Mucosa of stomach (tissue), 1 donor: ENCODE measurements around the gene ASH1L.
A peak's percentile ranks its signal among the peaks of the same experiment; 100 is the strongest.

Experiments used
- H3K27me3 ChIP-seq: one replicate; pipeline ENCODE4 v1.7.0; 2013; ENCODE audit warnings: mild to moderate bottlenecking, low read length; ENCODE audit not compliant: control insufficient read depth, insufficient read depth
- H3K36me3 ChIP-seq: one replicate; pipeline ENCODE4 v1.7.0; 2013; ENCODE audit warnings: low read length; ENCODE audit not compliant: control insufficient read depth, insufficient read depth
- H3K4me1 ChIP-seq: one replicate; pipeline ENCODE4 v1.7.0; 2013; ENCODE audit warnings: mild to moderate bottlenecking, low read length; ENCODE audit not compliant: control insufficient read depth, insufficient read depth
- H3K4me3 ChIP-seq: one replicate; pipeline ENCODE4 v1.7.0; 2013; ENCODE audit warnings: low read length
- H3K9ac ChIP-seq: one replicate; pipeline ENCODE4 v1.7.0; 2013; ENCODE audit warnings: mild to moderate bottlenecking, low read length, moderate library complexity
- H3K9me3 ChIP-seq: one replicate; pipeline ENCODE4 v1.7.0; 2013; ENCODE audit warnings: mild to moderate bottlenecking, low read length, moderate library complexity; ENCODE audit not compliant: control insufficient read depth
- donor health status: Pancreatic carcinoma.

Gene ASH1L

DNA sequence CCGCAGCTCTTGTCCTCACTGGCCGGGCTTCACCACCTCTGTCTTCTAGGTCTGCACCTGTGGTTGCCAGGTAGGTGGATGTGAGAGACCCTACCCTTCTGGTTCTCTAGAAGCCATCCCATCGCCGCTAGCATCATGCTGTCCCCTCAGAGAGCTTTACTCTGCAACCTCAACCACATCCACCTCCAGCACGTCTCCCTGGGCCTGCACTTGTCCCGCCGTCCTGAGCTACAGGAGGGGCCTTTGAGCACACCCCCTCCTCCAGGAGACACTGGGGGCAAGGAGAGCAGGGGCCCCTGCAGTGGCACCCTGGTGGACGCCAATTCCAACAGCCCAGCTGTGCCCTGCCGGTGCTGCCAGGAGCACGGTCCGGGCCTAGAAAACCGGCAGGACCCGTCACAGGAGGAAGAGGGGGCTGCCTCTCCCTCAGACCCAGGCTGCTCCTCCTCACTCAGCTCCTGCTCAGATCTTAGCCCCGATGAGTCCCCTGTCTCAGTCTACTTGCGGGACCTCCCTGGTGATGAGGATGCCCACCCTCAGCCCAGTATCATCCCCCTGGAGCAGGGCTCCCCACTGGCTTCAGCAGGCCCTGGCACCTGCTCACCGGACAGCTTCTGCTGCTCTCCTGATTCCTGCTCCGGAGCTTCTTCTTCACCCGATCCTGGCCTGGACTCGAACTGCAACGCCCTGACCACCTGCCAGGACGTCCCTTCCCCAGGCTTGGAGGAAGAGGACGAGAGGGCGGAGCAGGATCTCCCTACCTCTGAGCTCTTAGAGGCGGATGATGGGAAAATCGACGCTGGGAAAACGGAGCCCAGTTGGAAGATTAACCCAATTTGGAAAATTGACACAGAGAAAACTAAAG, 240.7 kb downstream of the ASH1L start:
- H3K36me3 ChIP-seq = peaks cover 6% of the 10 kb centered on the region
- no peak overlapping the region for H3K9ac ChIP-seq
- no peaks in the 10 kb centered on the region for H3K9me3 ChIP-seq
- no peak overlapping the region for H3K4me3 ChIP-seq
- no peaks in the 10 kb centered on the region for H3K27me3 ChIP-seq
- H3K4me1 ChIP-seq = peaks cover 29% of the 10 kb centered on the region

DNA sequence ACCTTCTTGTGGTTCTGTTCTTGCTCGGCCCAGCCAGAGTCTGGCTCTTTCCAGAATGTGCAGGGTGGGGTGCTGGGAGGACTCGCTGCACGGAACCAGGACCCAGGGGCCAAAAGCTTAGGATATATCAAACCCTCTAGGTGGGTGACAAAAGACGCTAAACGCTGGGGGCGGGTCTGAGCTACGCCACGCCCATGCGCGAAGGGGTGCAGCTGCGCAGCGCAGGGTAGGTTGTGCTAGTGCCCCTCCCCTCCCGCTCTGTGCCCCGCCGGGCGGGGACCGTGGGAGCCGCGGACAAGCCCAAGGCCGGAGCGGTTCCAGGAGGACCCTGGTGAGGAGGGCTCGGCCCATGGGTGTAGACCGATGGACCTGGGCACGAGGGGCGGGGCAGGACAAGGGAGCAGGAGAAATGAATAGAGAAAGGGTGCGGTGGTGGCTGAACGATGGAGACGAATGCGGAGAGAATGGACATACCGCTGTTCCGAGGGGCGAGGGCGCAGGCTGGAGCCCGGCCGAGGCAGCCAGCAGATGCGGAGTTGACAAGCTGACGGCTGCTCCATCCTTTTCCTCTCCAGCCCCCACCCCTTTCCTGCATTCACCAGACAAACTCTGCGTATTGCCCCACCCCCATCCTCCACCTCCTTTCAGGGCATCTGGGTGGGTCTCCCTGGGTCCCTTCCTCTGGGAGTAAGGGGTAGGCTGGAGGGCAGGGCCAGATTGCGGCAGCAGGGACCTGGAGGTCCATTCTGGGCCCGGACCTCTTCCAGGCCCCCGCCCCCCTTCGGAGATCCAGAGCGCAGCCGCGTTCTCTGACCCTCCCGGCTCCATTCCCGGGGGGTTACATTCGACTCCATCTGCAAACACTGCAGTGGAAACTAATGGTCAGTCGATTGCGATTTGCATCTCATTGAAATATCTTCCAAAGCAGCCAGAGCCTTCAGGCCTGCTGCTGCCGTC, 241.7 kb downstream of the ASH1L start, which contains the start of gene RUSC1:
Gene RUSC1 (plus strand): TSS at position 234 of the 957 bp plus-strand sequence. CDS start 880 bp downstream, outside the sequence.
- H3K27me3 ChIP-seq = no peaks in the 10 kb centered on the region
- H3K4me1 ChIP-seq = peaks cover 27% of the 10 kb centered on the region
- no peak within 1 kb of the TSS for H3K4me3 ChIP-seq
- H3K9ac ChIP-seq = peak within 1 kb of the TSS; percentile 53
- H3K36me3 ChIP-seq = peaks cover 6% of the 10 kb centered on the region
- no peaks in the 10 kb centered on the region for H3K9me3 ChIP-seq

DNA sequence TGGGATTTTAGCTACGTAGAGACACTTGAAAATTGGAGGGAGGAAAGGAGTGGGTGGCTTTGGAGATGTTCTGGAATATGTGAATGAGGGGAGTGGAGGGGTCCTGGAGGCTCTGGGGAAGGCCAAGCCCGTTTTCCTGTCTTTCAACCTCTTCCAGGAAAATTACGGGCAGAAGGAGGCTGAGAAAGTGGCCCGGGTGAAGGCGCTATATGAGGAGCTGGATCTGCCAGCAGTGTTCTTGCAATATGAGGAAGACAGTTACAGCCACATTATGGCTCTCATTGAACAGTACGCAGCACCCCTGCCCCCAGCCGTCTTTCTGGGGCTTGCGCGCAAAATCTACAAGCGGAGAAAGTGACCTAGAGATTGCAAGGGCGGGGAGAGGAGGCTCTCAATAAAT, 242.4 kb downstream of the ASH1L start:
- Histone ChIP-seq H3K36me3 (peaks cover 6% of the 10 kb centered on the region), H3K4me1 (peaks cover 21% of the 10 kb centered on the region), H3K9me3 (no peaks in the 10 kb centered on the region), H3K27me3 (no peaks in the 10 kb centered on the region), H3K9ac (peak overlapping the region; percentile 53), H3K4me3 (no peak overlapping the region)

DNA sequence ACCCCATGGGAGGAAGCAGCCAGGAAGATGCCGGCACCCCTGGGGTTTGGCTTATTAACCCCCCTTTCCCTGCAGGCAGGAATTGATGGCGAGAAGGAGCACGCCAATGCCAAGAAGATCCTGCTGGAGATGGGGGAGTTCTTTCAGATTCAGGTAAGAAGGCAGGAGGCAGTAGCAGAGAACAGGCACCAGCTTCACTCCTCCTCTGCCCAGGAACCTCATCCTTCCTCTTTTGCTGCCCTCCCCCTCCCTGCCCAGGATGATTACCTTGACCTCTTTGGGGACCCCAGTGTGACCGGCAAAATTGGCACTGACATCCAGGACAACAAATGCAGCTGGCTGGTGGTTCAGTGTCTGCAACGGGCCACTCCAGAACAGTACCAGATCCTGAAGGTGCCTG, 243.1 kb downstream of the ASH1L start:
- no peaks in the 10 kb centered on the region for H3K27me3 ChIP-seq
- H3K4me1 ChIP-seq = peaks cover 21% of the 10 kb centered on the region
- no peak overlapping the region for H3K9ac ChIP-seq
- H3K9me3 ChIP-seq = no peaks in the 10 kb centered on the region
- no peak overlapping the region for H3K4me3 ChIP-seq
- peaks cover 6% of the 10 kb centered on the region for H3K36me3 ChIP-seq

DNA sequence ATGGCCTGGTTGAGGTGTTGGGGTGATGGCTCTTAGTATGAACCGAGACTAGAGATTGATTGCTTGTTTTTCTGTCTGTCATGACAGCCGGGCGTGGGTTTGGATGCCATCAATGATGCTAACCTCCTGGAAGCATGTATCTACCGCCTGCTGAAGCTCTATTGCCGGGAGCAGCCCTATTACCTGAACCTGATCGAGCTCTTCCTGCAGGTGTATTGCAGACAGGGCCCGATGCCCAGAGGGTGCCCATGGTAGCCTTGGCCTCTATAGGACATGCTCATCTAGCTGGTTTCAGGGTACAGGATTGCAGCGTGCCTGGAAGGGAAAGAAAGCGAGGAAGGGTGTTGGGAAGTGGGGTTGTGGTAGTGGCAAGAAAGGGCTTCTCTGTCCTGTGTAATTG, 244.5 kb downstream of the ASH1L start:
- H3K4me3 ChIP-seq = no peak overlapping the region
- H3K36me3 ChIP-seq = peaks cover 6% of the 10 kb centered on the region
- H3K9me3 ChIP-seq = no peaks in the 10 kb centered on the region
- peaks cover 21% of the 10 kb centered on the region for H3K4me1 ChIP-seq
- no peak overlapping the region for H3K9ac ChIP-seq
- no peaks in the 10 kb centered on the region for H3K27me3 ChIP-seq

DNA sequence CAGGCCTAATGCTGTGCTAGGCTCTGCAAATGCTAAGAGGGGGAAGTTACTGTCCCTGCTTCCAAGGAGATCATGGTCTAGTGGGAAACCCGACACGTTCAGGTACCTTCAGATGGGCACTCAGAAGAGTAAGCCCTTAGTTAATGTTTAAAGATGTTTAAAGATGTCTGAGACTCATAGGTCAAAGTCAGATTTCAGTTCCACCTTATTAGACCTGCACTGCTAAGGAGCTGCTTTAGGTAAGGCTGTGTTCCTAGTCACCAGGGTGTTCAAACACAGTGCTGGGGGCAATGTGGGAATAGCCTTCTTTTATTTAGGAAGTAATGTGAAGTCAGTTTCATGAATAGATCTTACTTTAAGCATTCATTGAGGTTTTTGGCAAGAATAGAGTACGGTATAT, 245.7 kb downstream of the ASH1L start:
- Histone ChIP-seq H3K9ac (no peak overlapping the region), H3K27me3 (no peaks in the 10 kb centered on the region), H3K4me3 (no peak overlapping the region), H3K36me3 (peaks cover 6% of the 10 kb centered on the region), H3K4me1 (peaks cover 18% of the 10 kb centered on the region), H3K9me3 (no peaks in the 10 kb centered on the region)

DNA sequence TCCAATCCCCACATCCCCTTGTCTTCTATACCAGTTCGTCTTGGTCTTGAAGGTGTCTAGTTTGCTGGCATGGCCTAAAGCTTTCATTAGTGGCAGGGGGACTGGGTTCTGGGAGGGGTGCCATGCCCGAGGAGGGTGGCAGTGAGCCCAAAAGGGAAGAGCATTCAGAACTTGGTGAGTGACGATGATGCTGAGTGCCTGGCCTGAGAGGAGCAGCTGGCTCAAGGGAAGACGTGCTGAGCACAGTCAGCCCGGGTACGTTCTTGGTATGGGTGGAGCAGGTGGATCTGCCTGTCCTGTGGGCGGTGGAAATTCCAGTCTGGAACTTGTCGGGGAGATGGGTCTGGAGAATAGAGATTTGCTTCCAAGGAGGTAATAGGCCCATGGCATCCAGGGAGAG, 249.3 kb downstream of the ASH1L start:
- Histone ChIP-seq H3K9ac (no peak overlapping the region), H3K9me3 (no peaks in the 10 kb centered on the region), H3K4me3 (no peak overlapping the region), H3K27me3 (no peaks in the 10 kb centered on the region), H3K4me1 (peaks cover 20% of the 10 kb centered on the region), H3K36me3 (peaks cover 5% of the 10 kb centered on the region)

DNA sequence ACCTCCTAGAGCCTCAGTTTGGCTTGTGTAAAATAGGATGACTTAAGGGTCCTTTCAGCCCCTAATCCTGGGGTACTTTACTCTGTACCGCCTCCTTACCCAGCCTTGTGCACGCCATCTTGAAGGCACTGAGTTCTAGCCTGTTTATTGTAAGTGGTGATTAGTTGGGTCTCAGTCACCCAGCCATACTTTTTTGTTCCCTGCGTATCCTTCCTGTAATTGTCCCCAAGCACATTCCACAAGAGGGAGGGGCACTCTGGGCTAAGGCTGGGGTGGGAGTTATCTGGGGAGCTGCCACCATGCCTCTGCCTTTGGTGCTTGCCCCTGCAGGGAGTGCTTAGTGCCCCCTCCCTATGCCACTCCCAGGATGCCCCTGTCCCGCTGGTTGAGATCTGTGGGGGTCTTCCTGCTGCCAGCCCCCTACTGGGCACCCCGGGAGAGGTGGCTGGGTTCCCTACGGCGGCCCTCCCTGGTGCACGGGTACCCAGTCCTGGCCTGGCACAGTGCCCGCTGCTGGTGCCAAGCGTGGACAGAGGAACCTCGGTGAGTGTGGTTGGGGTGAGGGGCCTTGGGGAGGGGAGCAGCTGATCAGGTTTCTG, 253.1 kb downstream of the ASH1L start:
- Histone ChIP-seq H3K36me3 (no peaks in the 10 kb centered on the region), H3K9ac (peak overlapping the region; percentile 91), H3K27me3 (no peaks in the 10 kb centered on the region), H3K9me3 (no peaks in the 10 kb centered on the region), H3K4me3 (peak overlapping the region; percentile 96), H3K4me1 (peaks cover 28% of the 10 kb centered on the region)

DNA sequence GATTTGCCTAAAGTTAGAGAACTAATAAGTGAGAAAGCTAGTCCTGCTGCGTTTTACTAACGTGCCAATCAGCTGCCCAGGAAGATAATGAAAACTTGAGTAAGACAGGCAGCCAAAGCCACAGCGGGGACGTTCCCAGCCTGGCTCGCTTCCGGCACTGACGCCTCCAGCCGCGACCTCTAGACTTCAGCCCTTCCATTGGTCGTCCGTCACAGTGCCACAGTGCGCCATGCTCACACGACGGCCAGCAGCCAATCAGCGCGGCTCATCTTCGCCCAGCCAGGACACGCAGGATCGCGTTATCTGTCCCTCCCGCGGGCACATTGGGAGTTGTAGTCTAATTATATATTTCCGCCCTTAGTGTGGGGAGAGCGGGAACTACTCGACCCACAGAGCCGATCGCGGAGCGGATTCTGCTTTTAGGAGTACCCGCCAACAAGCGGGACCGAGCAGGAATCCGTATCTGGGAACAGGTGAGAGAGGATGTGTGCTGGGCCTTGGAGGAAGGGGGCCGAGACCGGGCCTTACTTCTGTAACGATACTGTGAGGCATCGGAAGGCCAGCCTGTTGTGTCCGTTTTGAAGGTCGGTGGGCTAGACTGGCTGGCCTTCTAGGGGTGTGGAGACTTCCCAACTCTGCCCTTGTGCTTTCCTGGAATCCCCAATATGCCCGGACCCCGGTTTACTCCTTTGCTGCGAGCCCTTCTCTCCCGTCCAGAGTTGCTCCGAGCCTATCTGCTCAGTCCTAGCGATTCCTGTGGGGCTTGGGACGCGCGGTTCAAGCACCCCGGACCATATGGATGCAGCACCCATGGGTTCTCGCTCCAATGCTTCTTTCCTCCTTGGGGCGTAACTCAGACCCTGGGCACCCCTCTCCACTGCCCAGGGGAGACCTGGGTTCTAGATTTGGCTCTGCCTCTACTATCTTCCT, 253.8 kb downstream of the ASH1L start, which contains the start of gene FDPS:
Gene FDPS (plus strand): TSS at position 374 of the 930 bp plus-strand sequence. CDS start 924 bp downstream, outside the sequence.
- H3K9ac ChIP-seq = peak within 1 kb of the TSS; percentile 91
- no peaks in the 10 kb centered on the region for H3K27me3 ChIP-seq
- peak within 1 kb of the TSS; percentile 96 for H3K4me3 ChIP-seq
- H3K9me3 ChIP-seq = no peaks in the 10 kb centered on the region
- no peaks in the 10 kb centered on the region for H3K36me3 ChIP-seq
- peaks cover 28% of the 10 kb centered on the region for H3K4me1 ChIP-seq

DNA sequence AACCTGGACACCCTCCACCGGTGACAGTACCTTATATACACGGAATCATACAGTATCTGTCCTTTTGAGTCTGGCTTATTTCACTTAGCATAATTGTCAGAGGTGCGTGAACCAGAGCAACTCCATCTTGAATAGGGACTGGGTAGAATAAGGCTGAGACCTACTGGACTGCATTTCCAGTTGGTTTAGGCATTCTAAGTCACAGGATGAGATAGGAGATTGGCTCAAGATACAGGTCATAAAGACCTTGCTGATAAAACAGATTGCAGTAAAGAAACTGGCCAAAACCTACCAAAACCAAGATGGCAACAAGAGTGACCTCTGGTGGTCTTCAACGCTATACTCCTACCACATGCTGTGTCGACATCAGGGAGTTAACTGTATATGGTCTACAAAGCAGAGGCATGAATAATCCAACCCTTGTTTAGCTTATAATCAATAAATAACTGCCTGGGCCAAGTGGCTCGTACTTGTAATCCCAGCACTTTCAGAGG, 255.3 kb downstream of the ASH1L start:
- Histone ChIP-seq H3K9me3 (no peaks in the 10 kb centered on the region), H3K36me3 (no peaks in the 10 kb centered on the region)

More for the DNA sequence above, 255.3 kb downstream of the ASH1L start:
- peaks cover 28% of the 10 kb centered on the region for H3K4me1 ChIP-seq
- H3K27me3 ChIP-seq = no peaks in the 10 kb centered on the region
- no peak overlapping the region for H3K4me3 ChIP-seq
- no peak overlapping the region for H3K9ac ChIP-seq
